HG03159 (cell line): ENCODE data around the gene PITPNC1.
"Not testable (repeated sequence)": the region's sequence is repeated elsewhere in the genome, so short reads cannot be mapped to it uniquely, and the experiment has no call there.

Experiments
- ATAC-seq: cut with Tn5 transposase; IDR thresholded peaks from one replicate; pipeline ENCODE4 v1.9.1; 2021; ENCODE audit warnings: mild to moderate bottlenecking, moderate library complexity; ENCODE audit not compliant: unreplicated experiment

Gene PITPNC1

DNA sequence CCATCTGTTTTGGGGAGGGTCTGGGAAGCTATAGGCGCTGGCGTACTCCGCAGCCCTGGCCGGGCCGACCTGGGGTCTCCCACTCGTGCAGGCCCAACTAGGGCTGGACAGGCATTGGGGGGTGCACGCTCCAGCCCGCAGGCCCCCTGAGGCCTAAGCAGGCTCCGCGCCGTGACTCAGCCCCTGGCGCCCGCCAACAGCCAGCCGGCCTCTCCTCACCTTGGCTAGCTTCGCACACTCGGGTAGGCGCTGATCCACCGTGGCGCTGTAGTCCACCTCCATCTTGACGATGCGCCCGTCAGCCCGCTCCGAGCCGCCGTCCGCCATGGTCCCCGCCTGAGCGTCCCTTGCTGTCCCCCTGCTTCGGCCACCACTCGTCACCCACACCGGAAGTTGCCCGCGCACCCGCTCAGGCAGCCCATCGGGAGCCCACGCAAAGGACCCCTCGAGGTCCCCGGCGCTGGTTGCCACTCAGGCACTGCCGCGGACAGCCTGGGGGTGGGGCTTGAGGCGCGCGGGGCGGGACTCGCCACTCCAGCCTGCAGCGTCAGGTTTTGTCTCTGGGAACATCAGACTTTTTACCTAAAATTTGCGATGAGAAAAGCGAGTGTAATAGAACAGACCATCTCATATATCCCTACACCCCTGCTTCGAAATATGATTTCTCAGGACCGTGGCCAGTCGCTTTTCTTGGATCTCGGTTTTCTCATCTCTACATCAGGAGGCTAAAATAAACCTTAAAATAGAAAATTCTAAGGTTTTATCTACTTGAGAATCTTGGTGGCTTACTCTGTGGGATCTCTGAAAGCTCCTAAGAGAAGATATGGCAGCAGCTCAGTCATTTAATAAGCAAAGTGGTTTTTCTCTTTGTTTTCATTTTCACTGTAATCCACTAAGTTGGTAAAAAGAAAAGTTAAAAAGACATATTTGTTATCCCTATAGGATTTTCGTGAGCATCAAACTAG lies 10.6 kb upstream of the PITPNC1 start, which contains the start of gene PSMD12:
Gene PSMD12, minus strand, starts transcription at position 385 of the 965 bp plus-strand sequence. Its CDS starts 58 bp downstream, at position 327.
- peak; percentile 81 for ATAC-seq

DNA sequence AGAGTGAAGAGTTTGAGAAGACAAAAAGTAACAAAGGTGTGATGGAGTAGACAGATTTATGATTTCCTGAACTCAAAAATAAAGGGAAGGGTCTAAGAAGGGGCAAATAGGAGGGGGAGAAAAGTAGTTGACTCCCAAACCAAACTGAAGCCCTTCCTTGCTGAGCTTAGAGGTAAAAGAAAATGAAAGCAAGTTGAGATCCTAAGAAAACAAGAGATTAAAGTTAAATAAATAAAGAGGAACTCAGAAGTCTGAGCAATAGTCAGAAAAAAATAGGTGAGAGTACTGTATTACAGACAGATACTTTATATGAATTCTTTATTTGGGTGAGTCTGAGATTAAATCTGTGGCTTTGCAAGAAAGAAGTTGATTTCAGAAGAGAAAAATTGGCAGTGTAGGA lies 7.4 kb upstream of the PITPNC1 start:
- ATAC-seq = no peak

DNA sequence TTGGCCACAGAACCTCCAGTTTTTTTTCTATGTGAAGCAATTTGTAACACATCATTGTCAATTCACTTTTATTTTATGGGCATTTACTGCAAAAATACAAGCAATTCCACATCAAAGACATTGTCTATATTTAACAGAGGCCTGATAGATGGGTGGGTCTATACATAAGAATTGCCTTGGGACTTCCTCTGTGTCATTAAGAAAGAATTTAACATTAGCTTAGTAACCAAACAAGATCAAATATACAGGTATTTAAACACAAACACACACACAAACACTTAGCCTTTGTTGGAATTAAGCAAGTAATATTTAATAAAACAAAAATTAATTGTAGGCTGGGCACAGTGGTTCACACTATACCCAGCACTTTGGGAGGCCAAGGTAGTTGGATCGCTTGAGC lies 4.3 kb upstream of the PITPNC1 start:
- no peak for ATAC-seq

DNA sequence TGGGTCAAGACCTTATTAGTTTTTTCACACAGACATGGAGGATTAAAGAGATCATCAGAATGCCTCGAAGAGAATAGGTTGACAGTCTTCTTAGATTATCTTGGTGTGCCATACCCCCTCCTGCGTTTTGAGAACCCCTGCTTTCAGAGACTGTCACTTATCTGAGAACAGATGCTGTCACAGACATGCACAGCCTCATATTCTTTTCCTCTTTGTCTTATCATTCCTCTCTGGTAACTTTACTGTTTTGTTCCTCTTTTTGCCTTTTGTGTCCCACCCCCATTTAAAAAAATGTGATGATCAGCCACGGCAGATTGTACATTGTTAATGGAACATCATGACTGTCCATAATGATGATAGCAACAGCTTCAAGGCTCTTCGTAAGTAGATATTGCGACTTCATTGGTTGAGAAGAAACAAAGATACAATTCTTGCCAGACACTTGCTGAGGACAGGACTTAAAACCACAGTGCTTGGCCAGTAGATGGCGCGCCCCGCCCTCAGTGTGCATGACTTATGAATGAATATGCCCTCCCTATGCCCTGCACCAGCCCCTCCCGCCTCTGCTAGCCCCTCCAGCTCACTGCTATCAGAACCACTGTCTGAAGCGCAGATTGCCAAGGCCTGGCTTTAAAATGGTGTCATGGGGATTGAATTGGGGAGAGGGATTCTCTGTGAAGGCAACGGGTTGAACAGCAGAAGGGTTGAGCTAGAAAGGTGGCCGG lies 2.6 kb upstream of the PITPNC1 start:
- ATAC-seq = peak; percentile 42

DNA sequence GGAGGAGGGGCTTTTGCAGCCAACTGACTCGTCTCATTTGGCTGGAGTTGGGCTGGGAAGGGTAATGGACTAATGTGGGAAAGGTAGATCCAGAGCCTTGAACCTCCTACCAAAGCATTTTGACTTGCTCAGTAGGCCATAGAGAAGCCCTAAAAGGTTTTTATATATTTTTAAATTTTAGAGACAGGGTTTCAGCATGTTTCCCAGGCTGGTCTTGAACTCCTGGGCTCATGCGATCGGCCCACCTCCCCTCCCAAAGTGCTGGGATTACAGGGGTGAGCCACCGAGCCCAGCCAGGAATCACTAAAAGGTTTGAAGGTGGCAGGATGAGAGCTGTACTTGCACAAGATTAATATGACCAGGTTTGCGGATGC lies 2.0 kb upstream of the PITPNC1 start:
- no peak for ATAC-seq

DNA sequence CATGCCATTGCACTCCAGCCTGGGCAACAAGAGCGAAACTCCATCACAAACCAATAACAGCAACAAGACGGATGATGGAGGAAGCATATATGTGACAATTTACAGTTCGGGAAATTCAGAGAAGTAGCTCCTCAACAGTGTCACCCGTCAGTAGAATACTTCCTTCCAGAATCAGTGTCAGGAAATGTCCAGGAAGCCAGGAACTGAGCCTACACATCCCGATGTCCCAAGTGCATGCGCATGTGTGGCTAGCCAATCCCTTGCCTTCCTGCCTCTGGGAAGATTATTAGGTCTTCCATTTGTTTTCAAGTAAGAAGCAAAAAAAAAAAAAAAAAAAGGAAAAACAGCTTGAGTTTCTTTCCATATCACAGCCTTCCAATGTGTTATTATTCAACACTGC lies 1.4 kb upstream of the PITPNC1 start:
- no peak for ATAC-seq

DNA sequence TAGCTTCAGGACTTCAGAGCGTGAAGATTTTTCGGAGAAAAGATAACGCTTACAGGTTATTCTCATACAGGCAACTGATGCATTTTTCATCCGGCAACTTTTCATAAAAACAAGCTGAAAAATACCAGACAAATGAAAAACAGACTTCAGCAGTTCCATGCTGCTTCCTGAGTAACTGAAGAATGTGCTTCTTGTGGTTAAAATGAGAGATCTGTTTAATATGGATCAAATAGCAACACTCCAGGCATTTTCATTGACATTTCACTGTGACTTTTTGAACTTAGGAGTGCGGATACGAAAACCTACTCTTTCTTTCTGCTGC lies 705 bp upstream of the PITPNC1 start:
- ATAC-seq = no peak

DNA sequence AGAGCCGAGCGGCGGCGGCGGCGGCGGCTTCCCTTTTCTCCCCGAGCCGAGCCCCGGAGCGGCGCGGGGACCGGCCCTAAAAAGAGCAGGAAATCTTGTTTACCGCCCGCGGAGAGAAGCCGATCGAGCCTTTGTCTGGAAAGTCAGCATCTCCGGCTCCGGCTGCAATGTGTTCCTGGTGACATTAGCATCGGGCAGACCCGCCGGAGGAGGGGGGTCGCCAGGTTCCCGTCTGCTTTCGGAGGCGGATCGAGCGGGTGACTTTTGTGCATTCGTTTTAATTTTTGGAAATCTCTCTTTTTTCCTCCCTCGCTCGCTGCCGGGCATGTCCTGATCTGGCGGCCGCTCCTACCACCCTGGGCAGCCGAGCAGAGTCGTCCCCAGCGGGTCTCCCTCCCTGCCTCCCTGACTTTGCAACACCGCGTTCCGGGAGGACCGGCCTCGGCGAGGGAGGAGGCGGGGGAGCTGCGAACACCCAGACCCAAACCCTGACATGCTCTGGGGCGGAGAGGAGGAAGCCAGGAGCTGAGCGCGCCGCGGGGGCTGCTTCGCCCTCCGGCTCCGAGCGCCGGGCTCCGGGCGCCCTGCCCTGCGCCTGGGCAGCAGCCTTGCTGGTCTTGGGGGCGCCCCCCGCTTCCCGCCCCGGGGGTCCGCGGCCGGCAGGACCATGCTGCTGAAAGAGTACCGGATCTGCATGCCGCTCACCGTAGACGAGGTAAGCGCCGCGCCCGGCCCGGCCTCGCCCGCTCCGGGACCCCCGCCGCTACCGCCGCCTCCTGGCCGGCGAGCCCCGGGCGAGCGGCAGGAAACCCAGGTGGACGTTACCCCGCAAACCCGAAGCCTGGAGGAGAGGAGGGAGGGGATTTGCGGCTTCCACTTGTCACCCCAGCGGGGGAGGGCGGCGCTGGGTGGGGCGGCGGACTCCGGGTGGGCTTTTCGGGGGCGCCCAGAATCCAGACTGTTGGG lies 690 bp downstream of the PITPNC1 start:
- peak; percentile 25 for ATAC-seq

DNA sequence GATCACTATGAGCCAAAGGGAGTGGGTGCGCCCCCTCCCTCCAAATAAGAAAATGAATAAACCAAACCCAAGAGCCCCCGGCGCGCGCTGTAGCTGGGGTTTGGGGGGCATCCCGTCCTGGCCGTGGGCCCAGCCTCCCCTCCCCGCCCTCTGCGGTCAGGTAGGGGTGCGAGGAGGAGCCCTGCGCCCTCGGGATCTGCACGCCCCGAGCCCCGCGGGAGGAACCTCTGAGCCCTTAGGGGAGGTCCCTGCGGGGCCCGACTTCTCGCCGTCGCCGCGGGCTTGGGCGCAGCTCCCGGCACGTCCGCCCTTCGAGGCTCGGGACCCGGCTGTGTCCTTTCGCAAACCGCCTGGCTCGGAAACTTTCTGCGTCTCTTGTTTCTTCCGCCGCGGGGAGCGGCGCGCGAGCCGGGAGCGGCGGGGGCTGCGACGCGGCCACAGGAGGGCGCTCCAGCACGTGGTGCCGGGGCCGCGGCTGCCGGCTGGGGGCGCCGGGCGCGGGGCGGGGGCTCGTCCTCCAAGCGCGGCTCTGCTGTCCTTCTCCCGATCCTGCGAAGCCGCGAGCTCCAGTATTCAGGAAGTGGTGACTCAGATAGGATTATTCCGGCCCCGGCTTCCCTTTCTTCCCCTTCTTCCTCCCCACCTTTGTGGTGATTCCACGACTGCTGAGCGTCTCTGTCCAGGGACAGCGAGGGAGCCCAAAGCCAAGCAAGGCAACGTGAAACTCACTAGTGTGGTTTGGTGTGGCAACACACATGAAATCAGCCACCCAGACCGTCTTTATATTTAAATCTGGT lies 1.6 kb downstream of the PITPNC1 start:
- ATAC-seq = peak; percentile 35

DNA sequence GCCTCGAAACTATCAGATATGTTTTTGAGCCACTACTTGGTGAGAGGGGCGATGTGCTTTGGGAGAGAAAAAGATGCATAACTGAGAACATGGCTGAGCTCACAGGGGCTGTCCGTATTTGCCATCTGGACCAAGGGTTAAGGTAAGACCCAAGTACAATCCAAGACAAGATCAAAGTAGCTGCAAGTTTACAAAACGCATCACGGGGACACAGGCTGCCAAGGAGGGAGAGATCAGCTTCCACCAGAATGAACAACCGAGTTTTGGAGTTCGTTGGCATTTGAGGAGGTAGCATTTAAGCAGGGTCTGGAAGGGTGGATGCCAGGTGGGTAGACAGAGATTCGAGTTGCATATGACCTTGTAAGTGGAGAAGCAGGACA lies 2.2 kb downstream of the PITPNC1 start:
- ATAC-seq = no peak

DNA sequence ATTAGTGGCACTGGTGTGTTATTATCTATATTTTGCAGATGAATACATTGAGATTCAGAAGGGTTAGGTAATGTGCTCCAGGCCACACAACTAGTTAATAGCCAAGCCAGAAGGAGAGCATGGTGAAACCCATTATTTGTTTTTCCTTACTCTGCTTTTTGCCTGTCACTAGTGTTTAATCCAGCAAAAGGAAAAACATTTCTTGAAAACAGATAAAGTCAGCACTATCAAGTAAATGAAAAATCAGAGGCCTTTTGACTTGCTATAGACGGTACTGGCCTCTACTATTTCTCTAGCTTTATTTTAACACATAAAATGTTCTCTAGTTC lies 4.8 kb downstream of the PITPNC1 start:
- ATAC-seq = no peak

DNA sequence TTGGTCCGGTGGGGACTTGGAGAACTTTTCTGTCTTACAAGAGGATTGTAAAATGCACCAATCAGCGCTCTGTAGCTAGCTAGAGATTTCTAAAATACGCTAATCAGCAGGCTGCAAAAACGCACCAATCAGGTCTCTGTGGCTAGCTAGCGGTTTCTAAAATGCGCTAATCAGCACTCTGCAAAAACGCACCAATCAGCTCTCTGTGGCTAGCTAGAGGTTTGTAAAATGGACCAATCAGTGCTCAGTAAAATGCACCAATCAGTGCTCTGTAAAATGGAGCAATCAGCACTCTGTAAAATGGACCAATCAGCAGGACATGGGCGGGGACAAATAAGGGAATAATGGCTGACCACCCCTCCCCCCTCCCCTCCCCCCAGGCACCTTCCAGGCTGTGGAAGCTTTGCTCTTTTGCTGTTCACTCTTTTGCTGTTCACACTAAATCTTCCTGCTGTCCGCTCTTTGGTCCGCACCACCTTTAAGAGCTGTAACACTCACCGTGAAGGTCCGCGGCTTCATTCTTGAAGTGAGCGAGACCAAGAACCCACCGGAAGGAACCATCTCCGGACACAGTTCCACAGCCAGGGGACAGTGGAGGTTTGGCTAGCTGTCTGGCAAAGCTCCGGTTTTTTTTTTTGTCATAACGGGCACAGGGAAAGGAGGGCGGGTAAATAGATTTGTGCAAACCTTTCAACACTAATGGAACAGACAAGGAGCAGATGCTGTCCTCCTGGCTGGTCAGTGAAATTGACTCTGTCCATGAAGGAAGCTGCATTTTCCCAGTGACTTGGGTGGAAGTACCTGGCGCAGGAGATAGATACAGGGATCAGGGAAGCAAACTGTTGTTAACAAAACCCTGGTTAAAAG lies 8.3 kb downstream of the PITPNC1 start:
- no peak for ATAC-seq

DNA sequence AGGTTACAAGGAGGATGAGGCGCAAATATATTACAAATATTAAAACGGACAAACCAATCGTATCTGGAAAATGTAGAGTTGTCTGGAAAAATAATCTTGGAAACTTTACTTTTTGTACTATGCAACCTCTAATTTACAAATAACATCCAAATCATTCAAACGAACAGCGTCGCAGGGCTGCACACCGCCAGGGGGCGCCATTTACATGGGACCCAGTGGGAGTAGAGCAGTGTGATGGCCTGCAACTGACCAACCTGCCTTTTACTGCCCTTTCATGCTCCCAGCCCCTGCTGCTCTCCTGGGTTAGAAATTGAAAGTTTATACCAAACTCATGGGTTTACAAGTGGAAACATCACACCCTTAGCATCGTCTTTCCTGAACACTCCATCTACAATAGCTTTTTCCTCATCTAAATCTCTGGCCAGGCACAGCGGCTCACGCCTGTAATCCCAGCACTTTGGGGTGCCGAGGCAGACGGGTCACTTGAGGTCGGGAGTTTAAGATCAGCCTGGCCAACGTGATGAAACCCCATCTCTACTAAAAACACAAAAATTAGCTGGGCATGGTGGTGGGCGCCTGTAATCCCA lies 10.0 kb downstream of the PITPNC1 start:
- ATAC-seq = no peak

DNA sequence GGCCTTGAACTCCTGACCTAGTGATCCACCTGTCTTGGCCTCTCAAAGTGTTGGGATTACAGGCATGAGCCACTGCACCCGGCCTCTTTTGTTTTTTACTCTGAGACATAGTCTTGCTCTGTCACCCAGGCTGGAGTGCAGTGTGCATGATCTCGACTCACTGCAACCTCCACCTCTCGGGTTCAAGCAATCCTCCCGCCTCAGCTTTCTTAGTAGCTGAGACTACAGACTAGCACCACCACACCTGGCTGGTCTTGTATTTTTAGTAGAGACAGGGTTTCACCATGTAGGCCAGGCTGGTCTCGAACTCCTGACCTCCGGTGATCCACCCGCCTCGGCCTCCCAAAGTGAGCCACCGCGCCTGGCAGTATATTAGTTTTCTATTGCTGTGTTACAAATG lies 11.5 kb downstream of the PITPNC1 start:
- ATAC-seq = not testable (repeated sequence)

DNA sequence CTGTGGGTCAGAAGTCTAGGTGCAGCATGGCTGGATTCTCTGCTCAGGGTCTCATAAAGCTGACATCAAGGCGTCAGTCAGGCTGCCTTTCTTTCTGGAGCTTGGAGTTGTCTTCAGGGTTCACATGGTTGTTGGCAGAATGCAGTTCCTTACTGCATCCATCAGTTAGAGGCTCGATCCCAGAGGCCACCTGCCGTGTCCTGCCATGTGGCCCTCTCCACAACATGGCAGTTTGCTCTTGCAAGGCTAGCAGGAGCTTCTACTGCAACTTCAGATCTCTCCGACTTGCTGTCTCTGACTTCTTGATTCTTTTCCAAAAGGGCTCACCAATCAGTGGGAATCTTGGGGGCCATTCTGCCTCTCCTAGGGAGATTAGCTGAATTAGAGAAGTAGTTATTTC lies 11.9 kb downstream of the PITPNC1 start:
- ATAC-seq = no peak

DNA sequence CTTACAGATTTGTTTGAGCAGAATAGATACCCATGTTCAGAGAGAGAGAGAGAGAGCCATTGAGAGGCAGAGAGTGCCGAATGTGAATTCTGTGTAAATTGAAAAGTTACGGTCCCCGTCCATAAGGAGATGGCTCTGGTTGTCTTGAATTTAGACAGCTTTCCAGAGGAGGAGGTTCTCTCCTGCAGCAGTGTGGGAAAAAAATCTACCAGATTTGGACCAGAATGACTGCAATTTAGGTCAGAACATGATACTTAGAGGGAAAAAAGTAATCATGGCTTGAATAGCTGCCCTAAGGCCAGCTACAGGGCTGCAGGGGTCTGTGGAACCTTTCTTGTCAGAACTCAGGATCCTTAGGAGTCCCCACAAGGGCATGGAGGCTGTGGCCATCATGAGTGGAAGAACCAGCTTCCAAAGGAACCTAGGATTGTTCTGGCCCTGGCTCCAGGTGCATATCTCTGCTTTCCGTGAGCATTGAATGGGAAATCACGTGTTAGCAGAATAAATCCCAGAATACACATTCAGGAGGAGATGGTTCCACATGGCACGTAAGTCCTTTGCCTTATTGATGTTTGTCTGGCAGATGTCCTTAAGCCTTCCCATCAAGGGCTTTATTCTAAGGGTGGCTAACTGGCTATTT lies 13.0 kb downstream of the PITPNC1 start:
- no peak for ATAC-seq

DNA sequence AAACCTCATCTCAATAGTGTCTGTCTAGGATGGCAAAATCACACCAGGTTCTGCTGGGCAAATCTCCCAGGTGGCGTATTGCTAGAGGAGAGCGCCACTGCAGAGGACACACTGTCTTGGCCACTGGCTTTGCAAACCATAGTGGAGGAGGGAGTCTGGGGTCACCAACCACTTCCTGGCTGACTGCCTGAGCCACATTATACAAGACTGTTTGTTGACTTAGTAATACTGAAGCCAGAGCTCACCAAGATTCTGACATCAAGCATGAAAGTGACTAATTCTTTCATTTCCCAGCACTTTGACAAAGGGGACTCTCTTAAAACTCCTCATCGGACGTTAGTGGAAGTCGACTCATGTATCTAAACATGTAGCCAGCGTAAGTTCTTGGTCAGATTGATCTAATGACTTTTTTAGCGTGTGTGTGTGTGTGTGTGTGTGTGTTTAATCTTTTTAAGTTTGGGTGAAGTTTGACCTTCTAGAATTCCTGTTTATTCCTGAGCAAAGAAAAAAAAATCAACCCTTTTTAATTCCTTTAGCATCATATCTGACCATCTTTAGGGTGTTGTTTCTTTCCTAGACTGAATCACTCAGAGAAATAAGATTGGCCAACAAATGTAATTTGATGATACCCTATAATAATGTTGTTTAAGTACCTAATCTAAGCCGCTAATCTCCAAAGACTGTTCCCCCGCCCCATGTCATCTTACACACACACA lies 13.7 kb downstream of the PITPNC1 start:
- ATAC-seq = peak; percentile 92

DNA sequence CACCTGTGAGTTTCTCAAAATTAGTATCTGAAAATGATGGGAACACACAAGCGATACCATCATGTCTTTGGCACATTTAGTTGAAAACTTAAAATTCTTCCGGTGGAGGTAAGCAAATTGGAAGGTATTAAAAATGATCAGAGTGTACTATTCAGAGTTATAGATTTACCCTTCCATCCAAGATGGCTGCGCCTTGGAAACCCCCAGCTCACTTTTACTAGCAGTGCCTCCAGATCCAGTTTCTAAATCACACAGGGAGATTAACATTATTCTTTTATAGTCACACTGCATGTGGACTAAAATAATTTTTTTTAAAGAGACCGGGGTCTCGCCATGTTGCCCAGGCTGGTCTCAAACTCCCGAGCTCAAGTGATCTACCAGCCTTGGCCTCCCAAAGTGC lies 15.0 kb downstream of the PITPNC1 start:
- ATAC-seq = no peak
